Testis (tissue), 2 donors: ENCODE measurements around the gene GTPBP1.

Experiments
- CTCF ChIP-seq, 3 experiments: fragments of 450-650 bp in 2 of 3; fragments of 200-600 bp in 1 of 3; sonication (generic) in 1 of 3; IDR thresholded peaks; one replicate each; pipeline ENCODE4 v1.5.1; 2016 to 2019; ENCODE audit warnings: antibody characterized with exemption in 3 of 3, mild to moderate bottlenecking in 2 of 3, moderate library complexity in 1 of 3
- POLR2A ChIP-seq: fragments of 450-650 bp; IDR thresholded peaks from one replicate; pipeline ENCODE4 v1.6.1; 2017; ENCODE audit warnings: antibody characterized with exemption, mild to moderate bottlenecking, moderate library complexity

GRCh38 chr22:38758276-38758945 is 52.7 kb downstream of the GTPBP1 start:
- TF ChIP-seq POLR2A (no peak), CTCF (IDR thresholded peaks at IDR 0.05) (no peak)
